GM19395 (cell line): ENCODE results near the gene SIX2.

Experiments used
- ATAC-seq: cut with Tn5 transposase; IDR thresholded peaks from one replicate; pipeline ENCODE4 v1.9.1; 2021; ENCODE audit warnings: mild to moderate bottlenecking, moderate library complexity; ENCODE audit not compliant: unreplicated experiment

SIX2 gene

GRCh38 chr2:45024097-45024496 lies 14.8 kb upstream of the SIX2 start:
- ATAC-seq, result no peak

GRCh38 chr2:45020439-45020838 lies 11.2 kb upstream of the SIX2 start:
- no peak for ATAC-seq

- ATAC-seq, result no peak
Observed at GRCh38 chr2:45018023-45018422, 8.8 kb upstream of the SIX2 start.

- no peak for ATAC-seq
Observed at GRCh38 chr2:45014831-45015230, 5.6 kb upstream of the SIX2 start.

- ATAC-seq, result no peak
Observed at GRCh38 chr2:45014016-45014702, 4.9 kb upstream of the SIX2 start.

GRCh38 chr2:45013229-45014015 lies 4.2 kb upstream of the SIX2 start:
- ATAC-seq, result no peak

- no peak for ATAC-seq
Observed at GRCh38 chr2:45012733-45013132, 3.5 kb upstream of the SIX2 start.

- no peak for ATAC-seq
Observed at GRCh38 chr2:45011621-45012602, 2.7 kb upstream of the SIX2 start.

- no peak for ATAC-seq
Observed at GRCh38 chr2:45011121-45011520, 1.9 kb upstream of the SIX2 start.

- no peak for ATAC-seq
Observed at GRCh38 chr2:45010702-45011012, 1.4 kb upstream of the SIX2 start.

- ATAC-seq, result no peak
Observed at GRCh38 chr2:45009928-45010701, 863 bp upstream of the SIX2 start.

- ATAC-seq, result no peak
Observed at GRCh38 chr2:45008296-45009129, 739 bp downstream of the SIX2 start.

GRCh38 chr2:45007961-45008295 lies 1.3 kb downstream of the SIX2 start:
- ATAC-seq, result no peak

- ATAC-seq, result no peak
Observed at GRCh38 chr2:45006942-45007287, 2.3 kb downstream of the SIX2 start.

- ATAC-seq, result no peak
Observed at GRCh38 chr2:45006041-45006941, 3.0 kb downstream of the SIX2 start.

- ATAC-seq, result no peak
Observed at GRCh38 chr2:45005261-45006002, 3.8 kb downstream of the SIX2 start.

GRCh38 chr2:45004562-45005191 lies 4.6 kb downstream of the SIX2 start:
- ATAC-seq, result no peak
